ENCODE data around the gene ATP5PF. TPM values are rescaled to one million over a fixed set of nuclear protein-coding genes. Genes with fewer than 3 reads are reported as not detected.

ATP5PF gene
- total and polyA plus RNA-seq, 3 experiments from 2014 or later: 182 to 366 (median 197) TPM

- H3K4me1 ChIP-seq (ENCODE audit: insufficient read depth, low read length): peaks cover 17% of the 10 kb centered on the region
- peak in 4 of 5 donors; percentile 33 to 81 (median 64) for DNase-seq
- Mint-ChIP-seq H3K36me3 (peaks cover 0 to 32% (median 2%) of the 10 kb centered on the region in 3 donors), H3K4me3 (peak overlapping the region; percentile 97 to 100 (median 100)), H3K27me3 (no peaks in the 10 kb centered on the region), H3K9me3 (no peaks in the 10 kb centered on the region), H3K27ac (peak overlapping the region; percentile 95 to 100 (median 96)), H3K4me1 (peaks cover 53 to 77% (median 71%) of the 10 kb centered on the region in 3 donors)
- ChIA-PET POLR2A (interaction anchor here (1.6 kb wide), 1 partner anchor 128 kb away, joined by 10 read pairs; the partner anchor contains the start of gene MRPL39), CTCF (interaction anchor here (1.4 to 2.3 kb wide), 2 partner anchors 8 to 127 kb away, joined by 3 to 16 read pairs; no protein-coding TSS in a partner anchor)
- no peaks in the 10 kb centered on the region for H3K9me3 ChIP-seq (ENCODE audit: low read length)
- no peaks in the 10 kb centered on the region for H3K36me3 ChIP-seq (ENCODE audit: insufficient read depth, low read length)
- H3K27ac ChIP-seq (ENCODE audit: low read depth, low read length): peak overlapping the region; percentile 91
- H3K4me3 ChIP-seq (ENCODE audit: low read length): peak overlapping the region; percentile 93
- no peaks in the 10 kb centered on the region for H3K27me3 ChIP-seq (ENCODE audit: insufficient read depth, low read length, poor library complexity, severe bottlenecking)
Observed at GRCh38 chr21:25735646-25736597, 1.2 kb upstream of the ATP5PF start.

DNA sequence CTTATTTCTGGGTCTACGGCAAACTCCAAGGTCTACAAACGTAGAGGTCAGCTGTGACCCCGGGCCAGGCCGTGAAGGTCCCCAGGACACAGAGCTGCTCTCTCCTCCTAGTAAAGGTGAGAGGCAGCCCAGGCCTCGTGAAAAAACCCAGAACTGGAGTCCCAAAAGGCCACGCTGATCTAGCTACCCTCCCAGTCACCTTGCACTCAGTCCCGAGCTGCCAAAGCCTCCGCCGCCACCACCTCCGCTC, 125 bp downstream of the ATP5PF start:
- Mint-ChIP-seq H3K27me3 (no peaks in the 10 kb centered on the region), H3K4me3 (peak overlapping the region; percentile 92 to 100 (median 100)), H3K4me1 (peaks cover 54 to 72% (median 68%) of the 10 kb centered on the region in 3 donors), H3K9me3 (no peaks in the 10 kb centered on the region), H3K27ac (peak overlapping the region; percentile 97 to 100 (median 100)), H3K36me3 (peaks cover 0 to 37% (median 2%) of the 10 kb centered on the region in 3 donors)
- POLR2A ChIA-PET: interaction anchor here (0.6 to 1.6 kb wide), 4 partner anchors 127 to 303 kb away, joined by 3 to 10 read pairs (median 4); partner anchors contain the start of gene MRPL39
- H3K4me3 ChIP-seq (ENCODE audit: low read length): peak overlapping the region; percentile 93
- H3K4me1 ChIP-seq (ENCODE audit: insufficient read depth, low read length): peaks cover 17% of the 10 kb centered on the region
- peaks cover 6% of the 10 kb centered on the region for H3K36me3 ChIP-seq (ENCODE audit: insufficient read depth, low read length)
- H3K27ac ChIP-seq (ENCODE audit: low read depth, low read length): peak overlapping the region; percentile 91
- no peaks in the 10 kb centered on the region for H3K9me3 ChIP-seq (ENCODE audit: low read length)
- DNase-seq: no peak
- CTCF ChIA-PET: interaction anchor here (0.6 to 2.3 kb wide), 4 partner anchors 9 to 130 kb away, joined by 3 to 16 read pairs (median 3); no protein-coding TSS in a partner anchor
- no peaks in the 10 kb centered on the region for H3K27me3 ChIP-seq (ENCODE audit: insufficient read depth, low read length, poor library complexity, severe bottlenecking)

DNA sequence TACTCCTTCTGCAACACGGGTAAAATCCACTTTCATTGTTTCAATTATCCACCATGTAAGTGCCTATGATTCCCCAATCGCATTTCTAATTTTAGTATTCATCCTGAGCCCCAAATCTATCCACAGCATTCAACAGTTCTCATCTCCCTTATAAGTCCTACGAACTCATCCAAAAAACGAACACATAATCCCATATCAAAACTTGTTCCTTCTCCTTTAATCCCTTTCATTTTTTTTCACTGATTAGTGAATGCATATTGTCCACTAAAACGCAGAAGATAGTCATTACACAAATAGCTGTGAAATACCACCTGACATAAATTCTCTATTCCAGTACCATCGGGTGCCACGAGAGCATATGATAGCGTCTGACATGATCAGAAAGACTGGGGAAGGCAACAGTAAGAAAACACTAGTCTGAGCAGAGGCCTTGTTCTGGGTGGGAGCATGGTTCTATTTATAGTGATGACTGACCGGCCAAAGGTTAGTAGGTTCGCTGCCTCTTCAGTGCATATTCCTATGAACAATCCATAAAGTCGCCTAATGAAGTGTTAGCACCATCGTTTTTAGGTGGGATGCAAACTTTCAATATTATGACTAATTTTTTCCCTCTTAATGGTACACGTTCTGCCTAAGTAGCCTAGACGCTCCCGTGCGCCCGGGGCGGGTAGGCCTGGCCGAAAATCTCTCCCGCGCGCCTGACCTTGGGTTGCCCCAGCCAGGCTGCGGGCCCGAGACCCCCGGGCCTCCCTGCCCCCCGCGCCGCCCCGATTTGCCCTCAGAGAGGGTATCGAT, 648 bp downstream of the ATP5PF start:
- ChIA-PET CTCF (interaction anchor here (0.6 to 2.3 kb wide), 4 partner anchors 10 to 129 kb away, joined by 3 to 16 read pairs (median 3); no protein-coding TSS in a partner anchor), POLR2A (interaction anchor here (0.8 to 1.6 kb wide), 3 partner anchors 126 to 159 kb away, joined by 3 to 10 read pairs (median 4); partner anchors contain the start of gene MRPL39)
- Mint-ChIP-seq H3K4me3 (peak overlapping the region; percentile 92 to 100 (median 100)), H3K36me3 (peaks cover 0 to 40% (median 4%) of the 10 kb centered on the region in 3 donors), H3K9me3 (no peaks in the 10 kb centered on the region), H3K4me1 (peaks cover 50 to 67% (median 62%) of the 10 kb centered on the region in 3 donors), H3K27me3 (no peaks in the 10 kb centered on the region), H3K27ac (peak overlapping the region; percentile 97 to 100 (median 100))
- peak overlapping the region; percentile 93 for H3K4me3 ChIP-seq (ENCODE audit: low read length)
- H3K4me1 ChIP-seq (ENCODE audit: insufficient read depth, low read length): peaks cover 17% of the 10 kb centered on the region
- peaks cover 8% of the 10 kb centered on the region for H3K36me3 ChIP-seq (ENCODE audit: insufficient read depth, low read length)
- DNase-seq: peak in 3 of 5 donors; percentile 4 to 50 (median 17)
- H3K9me3 ChIP-seq (ENCODE audit: low read length): no peaks in the 10 kb centered on the region
- no peaks in the 10 kb centered on the region for H3K27me3 ChIP-seq (ENCODE audit: insufficient read depth, low read length, poor library complexity, severe bottlenecking)
- H3K27ac ChIP-seq (ENCODE audit: low read depth, low read length): peak overlapping the region; percentile 91

DNA sequence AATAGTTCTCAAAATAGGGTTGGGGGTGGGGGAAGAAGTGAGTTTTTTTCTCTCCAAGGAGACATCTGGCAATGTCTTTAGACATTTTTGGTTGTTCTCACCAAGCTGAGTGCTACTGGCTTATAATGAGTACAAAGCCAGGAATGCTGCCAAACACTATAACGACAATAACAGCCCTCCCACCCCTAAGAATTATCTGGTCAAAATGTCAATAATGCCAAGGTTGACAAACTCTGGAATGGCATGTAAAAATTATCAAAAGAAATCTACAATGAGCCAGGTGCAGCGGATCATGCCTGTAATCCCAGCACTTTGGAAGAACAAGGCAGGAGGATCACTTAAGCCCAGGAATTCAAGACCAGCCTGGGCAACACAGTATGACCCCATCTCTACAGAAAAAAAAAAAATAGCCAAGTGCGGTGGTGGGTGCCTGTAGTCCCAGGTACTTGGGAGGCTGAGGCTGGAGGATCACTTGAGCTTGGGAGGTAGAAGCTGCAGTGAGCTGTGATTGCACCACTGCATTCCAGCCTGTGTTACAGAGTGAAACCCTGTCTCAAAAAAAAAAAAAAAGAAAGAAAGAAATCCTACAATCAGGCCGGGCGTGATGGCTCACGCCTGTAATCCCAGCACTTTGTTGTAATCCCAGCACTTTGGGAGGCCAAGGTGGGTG, 2.5 kb downstream of the ATP5PF start:
- H3K9me3 Mint-ChIP-seq: no peaks in the 10 kb centered on the region
- ChIA-PET CTCF (interaction anchor here (1.0 kb wide), 1 partner anchor 124 kb away, joined by 3 read pairs; no protein-coding TSS in a partner anchor), POLR2A (no interaction called here)
- H3K36me3 Mint-ChIP-seq: peaks cover 0 to 53% (median 9%) of the 10 kb centered on the region in 3 donors
- Histone ChIP-seq H3K27me3 (ENCODE audit: insufficient read depth, low read length, poor library complexity, severe bottlenecking) (no peaks in the 10 kb centered on the region), H3K4me1 (ENCODE audit: insufficient read depth, low read length) (peaks cover 17% of the 10 kb centered on the region), H3K36me3 (ENCODE audit: insufficient read depth, low read length) (peaks cover 13% of the 10 kb centered on the region), H3K4me3 (ENCODE audit: low read length) (no peak overlapping the region), H3K9me3 (ENCODE audit: low read length) (no peaks in the 10 kb centered on the region), H3K27ac (ENCODE audit: low read depth, low read length) (no peak overlapping the region)
- no peaks in the 10 kb centered on the region for H3K27me3 Mint-ChIP-seq
- peak overlapping the region in 2 of 8 donors; percentile 27 to 38 for H3K27ac Mint-ChIP-seq
- peak overlapping the region in 1 of 7 donors; percentile 54 for H3K4me3 Mint-ChIP-seq
- DNase-seq: no peak
- peaks cover 44 to 59% (median 54%) of the 10 kb centered on the region in 3 donors for H3K4me1 Mint-ChIP-seq

DNA sequence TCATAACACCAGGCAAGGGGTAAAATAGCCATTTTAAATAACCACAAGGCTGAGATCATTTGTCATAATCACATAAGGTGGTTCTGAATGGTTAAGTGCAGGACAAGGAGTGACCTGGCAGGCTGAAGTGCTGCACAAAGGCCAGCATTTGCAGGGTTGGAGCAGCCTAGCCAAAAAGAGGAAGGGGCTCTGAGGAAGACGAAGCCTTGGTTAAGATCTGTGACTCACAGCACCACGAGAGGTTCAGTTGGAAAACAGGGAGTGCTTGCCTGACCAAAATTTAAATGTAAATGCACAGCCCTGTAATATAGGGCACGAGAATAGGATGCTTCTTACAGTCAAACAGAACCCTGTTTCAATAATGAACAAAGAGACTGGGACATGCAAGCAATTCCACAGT, 12.1 kb downstream of the ATP5PF start:
- peaks cover 0 to 61% (median 25%) of the 10 kb centered on the region in 3 donors for H3K36me3 Mint-ChIP-seq
- Histone ChIP-seq H3K27ac (ENCODE audit: low read depth, low read length) (no peak overlapping the region), H3K36me3 (ENCODE audit: insufficient read depth, low read length) (peaks cover 35% of the 10 kb centered on the region), H3K27me3 (ENCODE audit: insufficient read depth, low read length, poor library complexity, severe bottlenecking) (no peaks in the 10 kb centered on the region), H3K4me3 (ENCODE audit: low read length) (no peak overlapping the region), H3K4me1 (ENCODE audit: insufficient read depth, low read length) (no peaks in the 10 kb centered on the region), H3K9me3 (ENCODE audit: low read length) (no peaks in the 10 kb centered on the region)
- no peaks in the 10 kb centered on the region for H3K9me3 Mint-ChIP-seq
- no peaks in the 10 kb centered on the region for H3K27me3 Mint-ChIP-seq
- no peak for DNase-seq
- no peak overlapping the region for H3K4me3 Mint-ChIP-seq
- ChIA-PET CTCF (no interaction called here), POLR2A (no interaction called here)
- H3K27ac Mint-ChIP-seq: no peak overlapping the region
- peaks cover 3 to 5% (median 5%) of the 10 kb centered on the region in 3 donors for H3K4me1 Mint-ChIP-seq

- Histone ChIP-seq H3K27me3 (ENCODE audit: insufficient read depth, low read length, poor library complexity, severe bottlenecking) (no peaks in the 10 kb centered on the region), H3K27ac (ENCODE audit: low read depth, low read length) (no peak overlapping the region), H3K4me1 (ENCODE audit: insufficient read depth, low read length) (no peaks in the 10 kb centered on the region), H3K36me3 (ENCODE audit: insufficient read depth, low read length) (peaks cover 30% of the 10 kb centered on the region), H3K4me3 (ENCODE audit: low read length) (no peak overlapping the region), H3K9me3 (ENCODE audit: low read length) (no peaks in the 10 kb centered on the region)
- Mint-ChIP-seq H3K4me3 (no peak overlapping the region), H3K27me3 (no peaks in the 10 kb centered on the region), H3K36me3 (peaks cover 0 to 57% (median 25%) of the 10 kb centered on the region in 3 donors), H3K27ac (no peak overlapping the region), H3K9me3 (no peaks in the 10 kb centered on the region), H3K4me1 (peaks cover 2 to 5% (median 5%) of the 10 kb centered on the region in 3 donors)
- ChIA-PET CTCF (no interaction called here), POLR2A (no interaction called here)
- DNase-seq: no peak
Observed at GRCh38 chr21:25721987-25722386, 12.7 kb downstream of the ATP5PF start.

GRCh38 chr21:25717491-25718147, 17.1 kb downstream of the ATP5PF start:
- Mint-ChIP-seq H3K9me3 (no peaks in the 10 kb centered on the region), H3K27ac (peak overlapping the region in 2 of 8 donors; percentile 50 to 61), H3K27me3 (no peaks in the 10 kb centered on the region), H3K36me3 (peaks cover 0 to 26% (median 10%) of the 10 kb centered on the region in 3 donors), H3K4me1 (no peaks in the 10 kb centered on the region), H3K4me3 (no peak overlapping the region)
- no peaks in the 10 kb centered on the region for H3K27me3 ChIP-seq (ENCODE audit: insufficient read depth, low read length, poor library complexity, severe bottlenecking)
- POLR2A ChIA-PET: no interaction called here
- H3K4me1 ChIP-seq (ENCODE audit: insufficient read depth, low read length): no peaks in the 10 kb centered on the region
- CTCF ChIA-PET: interaction anchor here (1.2 to 2.3 kb wide), 2 partner anchors 9 to 109 kb away, joined by 3 to 7 read pairs; no protein-coding TSS in a partner anchor
- DNase-seq: no peak
- peaks cover 2% of the 10 kb centered on the region for H3K36me3 ChIP-seq (ENCODE audit: insufficient read depth, low read length)
- no peaks in the 10 kb centered on the region for H3K9me3 ChIP-seq (ENCODE audit: low read length)
- no peak overlapping the region for H3K4me3 ChIP-seq (ENCODE audit: low read length)
- no peak overlapping the region for H3K27ac ChIP-seq (ENCODE audit: low read depth, low read length)

All from CD8-positive, alpha-beta memory T cell (primary cell).